ENCODE measurements around the gene FNIP2.
"Not testable (repeated sequence)": the region's sequence is repeated elsewhere in the genome, so short reads cannot be mapped to it uniquely, and the experiment has no call there.

Gene FNIP2

GRCh38 chr4:158929939-158930638 is 161.3 kb downstream of the FNIP2 start:
- DNase-seq, result no peak

GRCh38 chr4:158930639-158930972 is 161.8 kb downstream of the FNIP2 start:
- no peak for DNase-seq

GRCh38 chr4:158933236-158933635 is 164.4 kb downstream of the FNIP2 start:
- no peak for DNase-seq

GRCh38 chr4:158934996-158935669 is 166.3 kb downstream of the FNIP2 start:
- DNase-seq, result no peak

- no peak for DNase-seq
Observed at GRCh38 chr4:158936238-158936637, 167.4 kb downstream of the FNIP2 start.

- no peak for DNase-seq
Observed at GRCh38 chr4:158938220-158939044, 169.6 kb downstream of the FNIP2 start.

- no peak for DNase-seq
Observed at GRCh38 chr4:158940271-158940670, 171.4 kb downstream of the FNIP2 start.

- no peak for DNase-seq
Observed at GRCh38 chr4:158941321-158941720, 172.5 kb downstream of the FNIP2 start.

- DNase-seq, result no peak
Observed at GRCh38 chr4:158941895-158942294, 173.1 kb downstream of the FNIP2 start.

GRCh38 chr4:158945529-158946108 is 176.8 kb downstream of the FNIP2 start:
- DNase-seq, result no peak

GRCh38 chr4:158946825-158947224 is 178.0 kb downstream of the FNIP2 start:
- DNase-seq, result no peak

GRCh38 chr4:158948071-158948470 is 179.2 kb downstream of the FNIP2 start:
- no peak for DNase-seq

GRCh38 chr4:158949099-158949498 is 180.3 kb downstream of the FNIP2 start:
- DNase-seq, result no peak

- DNase-seq, result not testable (repeated sequence)
Observed at GRCh38 chr4:158952221-158952774, 183.5 kb downstream of the FNIP2 start.

GRCh38 chr4:158956345-158956744 is 187.5 kb downstream of the FNIP2 start:
- not testable (repeated sequence) for DNase-seq

GRCh38 chr4:158956918-158957317 is 188.1 kb downstream of the FNIP2 start:
- not testable (repeated sequence) for DNase-seq

Measured in activated CD4-positive, alpha-beta T cell treated with anti-CD3 and anti-CD28 coated beads, Interleukin-2, amount 50 U/mL, for 48 hours (primary cell).